Activated T-cell treated with anti-CD3 and anti-CD28 coated beads, Interleukin-2, amount 50 U/mL, for 1 hour (primary cell): ENCODE data around the gene NBDY.
"Not testable (repeated sequence)": the region's sequence is repeated elsewhere in the genome, so short reads cannot be mapped to it uniquely, and the experiment has no call there.

Experiments used
- DNase-seq: peaks from one replicate; pipeline ENCODE4 v3.0.0-alpha.2; 2020

The NBDY gene, protein sequence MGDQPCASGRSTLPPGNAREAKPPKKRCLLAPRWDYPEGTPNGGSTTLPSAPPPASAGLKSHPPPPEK

DNA sequence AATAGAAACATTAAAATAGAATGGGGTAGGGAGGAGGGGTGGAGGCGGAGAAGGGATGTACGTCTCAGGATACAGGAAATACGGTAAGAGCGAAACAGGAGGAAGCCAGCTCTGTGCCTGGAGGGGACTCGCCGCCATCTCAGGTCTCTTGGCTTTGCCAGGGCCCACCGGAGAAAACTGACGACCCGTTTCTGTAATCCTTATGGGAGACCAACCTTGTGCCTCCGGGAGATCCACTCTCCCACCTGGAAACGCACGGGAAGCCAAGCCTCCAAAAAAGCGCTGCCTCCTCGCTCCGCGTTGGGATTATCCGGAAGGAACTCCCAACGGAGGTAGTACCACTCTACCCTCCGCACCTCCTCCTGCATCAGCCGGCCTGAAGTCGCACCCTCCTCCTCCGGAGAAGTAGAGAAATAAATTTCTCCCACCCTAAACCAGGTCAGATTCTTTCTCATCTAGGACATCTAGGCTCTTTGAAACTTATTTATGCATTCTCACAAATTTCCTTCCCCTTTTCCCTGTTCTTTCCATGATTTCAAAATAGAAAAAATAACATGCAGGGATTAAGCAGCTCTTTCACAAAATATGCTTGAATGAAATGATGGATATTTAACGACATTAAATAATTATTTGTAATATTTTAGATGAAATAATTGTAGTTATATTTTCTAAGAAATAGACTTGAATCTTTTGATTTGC is at the start of gene NBDY:
NBDY (plus strand) TSS at position 92 of the 699 bp plus-strand sequence; CDS start at position 203, 111 bp downstream.
- DNase-seq: peak; percentile 38

GRCh38 chrX:56704530-56704929 is 24.5 kb upstream of the NBDY start:
- not testable (repeated sequence) for DNase-seq

GRCh38 chrX:56726605-56727004 is 2.4 kb upstream of the NBDY start:
- no peak for DNase-seq

DNA sequence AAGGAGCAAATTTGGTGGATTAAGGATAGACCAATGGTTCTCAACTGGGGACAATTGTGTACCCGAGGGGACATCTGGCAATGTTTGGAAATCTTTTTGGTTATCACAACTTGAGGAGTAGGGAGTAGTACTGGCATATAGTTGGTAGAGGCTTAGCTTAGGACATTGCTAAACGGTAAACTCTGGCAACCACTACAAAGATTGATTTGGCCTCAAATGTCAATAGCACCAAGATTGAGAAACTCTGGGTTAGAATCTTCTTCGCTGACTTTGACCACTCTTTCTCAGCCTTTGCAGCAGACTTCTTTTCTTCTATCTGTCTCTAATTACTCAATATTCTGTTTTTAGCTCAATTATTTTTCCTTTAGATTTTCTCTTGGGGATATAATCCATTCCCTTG is 1.5 kb upstream of the NBDY start:
- DNase-seq: no peak

DNA sequence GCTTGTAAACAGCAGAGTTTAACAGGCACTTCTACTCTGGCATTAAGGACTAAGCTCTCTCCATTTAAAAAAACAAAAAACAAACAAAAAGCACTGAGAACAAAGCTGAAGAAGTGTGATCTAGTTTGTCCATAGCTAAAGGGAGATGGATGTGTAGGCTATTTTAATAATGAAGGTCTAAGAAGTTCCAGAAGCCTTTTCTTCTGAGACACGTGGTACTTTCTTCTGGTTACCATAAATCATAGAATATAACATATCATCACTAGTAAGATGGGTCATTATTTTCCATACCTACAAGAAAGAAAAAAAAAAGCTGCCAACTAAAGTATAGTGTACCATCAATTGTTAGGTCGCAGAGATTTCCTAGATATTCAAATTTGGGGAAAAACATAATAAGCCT is 722 bp upstream of the NBDY start:
- DNase-seq: no peak

DNA sequence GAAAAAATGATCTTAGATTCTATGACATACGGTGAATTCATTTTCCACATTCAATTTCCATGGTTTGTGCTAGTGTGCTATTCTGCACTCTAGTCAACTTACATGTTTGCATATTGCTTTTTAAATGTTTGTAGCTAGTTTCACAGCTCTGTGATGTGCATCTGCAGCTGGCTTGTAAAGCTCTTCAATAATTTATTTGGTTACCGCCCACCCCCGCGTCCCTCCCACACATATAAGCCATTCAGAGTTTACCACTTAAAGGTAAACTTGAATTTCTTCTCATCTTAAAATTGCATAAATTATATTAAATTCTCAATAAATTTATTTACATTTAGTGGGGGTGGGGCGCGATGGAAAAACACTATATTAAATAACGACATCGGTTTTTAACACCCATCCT is 291 bp upstream of the NBDY start:
- DNase-seq: peak; percentile 25

DNA sequence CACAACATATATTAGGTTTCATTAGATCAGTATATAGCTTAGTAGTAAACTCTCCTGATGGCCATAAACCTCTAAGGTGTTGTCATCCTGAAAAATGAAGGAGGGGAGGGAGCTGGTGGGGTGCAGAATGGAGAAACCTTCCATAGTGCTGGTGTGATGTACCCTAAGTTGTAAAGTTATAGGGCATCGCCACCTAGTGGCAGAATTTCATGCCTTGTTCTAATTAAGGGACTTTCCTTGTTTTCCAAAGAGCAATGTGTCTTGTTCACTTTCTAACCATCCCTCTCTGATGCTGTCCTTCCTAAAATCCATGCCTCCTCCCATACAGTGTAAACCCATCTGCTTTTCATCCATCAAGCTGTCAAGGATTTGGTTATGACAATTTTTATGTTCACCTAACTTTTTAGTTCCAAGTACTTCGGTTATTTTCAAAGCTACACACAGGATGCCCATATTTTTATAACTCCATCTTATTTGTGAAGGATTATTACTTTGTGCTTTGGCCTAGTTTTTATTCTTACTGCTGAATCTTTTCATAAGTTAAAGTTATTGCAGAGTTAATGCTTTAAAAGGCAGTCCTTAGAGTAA is 4.5 kb downstream of the NBDY start:
- DNase-seq: peak; percentile 27

DNA sequence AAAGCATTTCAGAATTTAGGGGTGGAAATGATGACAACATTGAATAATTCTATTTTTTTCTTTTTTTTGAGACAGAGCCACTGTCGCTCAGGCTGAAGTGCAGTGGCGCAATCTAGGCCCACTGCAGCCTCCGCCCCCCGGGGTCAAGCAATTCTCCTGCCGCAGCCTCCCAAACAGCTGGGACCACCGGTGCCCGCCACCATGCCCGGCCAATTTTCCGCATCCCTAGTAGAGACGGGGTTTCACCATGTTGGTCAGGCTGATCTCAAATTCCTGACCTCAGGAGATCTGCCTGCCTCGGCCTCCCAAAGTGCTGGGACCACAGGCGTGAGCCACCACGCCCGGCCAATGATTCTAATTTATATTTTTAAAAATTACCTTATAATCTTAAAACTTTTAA is 7.2 kb downstream of the NBDY start:
- DNase-seq: no peak

DNA sequence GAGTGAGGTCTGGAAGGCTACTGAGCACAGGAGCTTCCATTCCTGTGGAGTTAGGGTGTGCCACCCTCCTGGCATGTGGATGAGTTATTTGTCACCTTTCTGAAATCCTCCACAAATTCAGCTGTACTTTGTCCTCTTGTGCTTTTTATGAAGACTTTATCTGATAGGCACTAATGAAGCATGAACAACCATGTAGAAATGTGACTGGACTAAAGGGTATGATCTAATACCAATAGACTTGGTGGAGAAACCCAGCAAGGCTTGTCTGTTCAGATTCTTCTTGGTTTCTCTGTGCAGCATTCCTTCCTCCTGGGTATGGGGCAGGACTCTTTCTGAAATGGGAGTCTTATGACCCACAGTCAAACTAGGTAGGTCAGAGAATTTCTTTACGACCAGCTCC is 9.6 kb downstream of the NBDY start:
- no peak for DNase-seq

- DNase-seq: no peak
Measured at GRCh38 chrX:56744996-56745395, 16.0 kb downstream of the NBDY start.

- DNase-seq: no peak
Measured at GRCh38 chrX:56746996-56747395, 18.0 kb downstream of the NBDY start.

GRCh38 chrX:56751071-56751470 is 22.0 kb downstream of the NBDY start:
- DNase-seq: no peak

DNA sequence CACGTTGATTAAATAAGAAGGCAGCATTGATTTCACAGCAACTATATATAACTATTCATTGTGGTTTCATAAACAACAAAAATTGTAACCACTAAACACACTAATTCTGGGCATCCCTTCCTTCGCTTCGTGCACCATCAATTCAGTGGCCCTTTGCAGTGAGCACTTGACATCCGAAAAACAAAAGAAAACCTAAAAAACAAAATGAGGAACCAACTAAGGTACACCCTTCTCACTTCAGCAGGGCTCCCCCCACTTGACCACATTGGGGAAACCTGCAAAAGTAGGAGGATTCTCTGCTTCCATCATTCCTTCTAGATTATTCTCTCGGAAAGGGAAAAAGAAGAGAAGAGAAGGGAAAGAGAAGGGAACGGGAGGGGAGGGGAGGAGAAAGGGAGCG is 28.3 kb downstream of the NBDY start:
- no peak for DNase-seq

GRCh38 chrX:56758456-56758855 is 29.4 kb downstream of the NBDY start:
- DNase-seq: no peak

DNA sequence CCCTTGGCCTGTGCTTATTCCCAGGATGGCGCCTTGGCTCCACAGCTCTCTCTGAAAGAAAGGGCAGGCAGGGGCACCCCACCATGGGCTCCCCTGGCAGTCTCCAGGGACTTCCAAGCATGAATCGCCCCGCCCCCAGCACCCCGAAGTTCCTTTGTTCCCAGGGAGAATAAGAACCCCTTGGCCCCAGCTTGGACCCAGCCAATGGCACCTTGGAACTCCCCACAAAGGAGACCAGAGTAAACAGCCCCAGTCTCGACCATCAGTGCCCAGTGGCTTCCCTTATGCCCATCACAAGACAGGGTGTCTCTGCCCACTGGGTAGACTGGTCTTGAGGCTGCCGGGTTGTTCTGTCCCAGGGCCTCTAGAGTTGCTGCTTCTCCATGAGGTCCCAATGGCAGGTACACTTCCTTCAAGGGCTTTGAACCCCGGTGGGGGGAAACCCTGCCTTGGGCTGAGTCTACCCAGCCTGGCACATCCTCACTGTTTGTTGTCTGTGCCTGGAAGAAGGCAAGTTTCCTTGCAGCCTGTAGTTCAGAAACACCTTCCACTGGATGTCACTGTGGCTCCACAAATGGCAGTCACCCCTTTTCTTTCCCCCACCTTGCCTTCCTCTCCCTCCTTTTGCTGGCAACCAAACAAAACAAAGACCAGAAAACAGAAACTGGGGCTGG is 30.8 kb downstream of the NBDY start:
- DNase-seq: peak; percentile 20

- DNase-seq: not testable (repeated sequence)
Measured at GRCh38 chrX:56760410-56761124, 31.5 kb downstream of the NBDY start.

DNA sequence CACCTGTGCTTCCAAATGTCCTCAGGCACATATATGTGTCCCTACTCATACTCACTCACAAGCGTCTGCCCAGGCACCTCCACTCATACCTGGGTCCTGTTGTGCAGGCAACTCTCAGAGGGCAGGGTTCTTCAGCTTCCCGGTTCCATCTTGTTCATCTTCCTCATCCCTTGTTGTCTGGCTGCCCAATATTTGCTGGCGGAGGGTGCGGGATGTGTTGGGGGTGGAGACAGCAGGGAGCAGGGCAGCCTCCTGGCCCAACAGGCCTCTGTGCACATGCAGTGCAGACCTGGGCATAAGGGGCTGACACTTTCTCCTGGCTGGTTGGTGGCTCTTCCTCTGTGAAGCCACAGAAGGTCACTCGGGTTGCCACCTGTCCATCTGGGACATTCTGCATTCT is 32.1 kb downstream of the NBDY start:
- DNase-seq: no peak

DNA sequence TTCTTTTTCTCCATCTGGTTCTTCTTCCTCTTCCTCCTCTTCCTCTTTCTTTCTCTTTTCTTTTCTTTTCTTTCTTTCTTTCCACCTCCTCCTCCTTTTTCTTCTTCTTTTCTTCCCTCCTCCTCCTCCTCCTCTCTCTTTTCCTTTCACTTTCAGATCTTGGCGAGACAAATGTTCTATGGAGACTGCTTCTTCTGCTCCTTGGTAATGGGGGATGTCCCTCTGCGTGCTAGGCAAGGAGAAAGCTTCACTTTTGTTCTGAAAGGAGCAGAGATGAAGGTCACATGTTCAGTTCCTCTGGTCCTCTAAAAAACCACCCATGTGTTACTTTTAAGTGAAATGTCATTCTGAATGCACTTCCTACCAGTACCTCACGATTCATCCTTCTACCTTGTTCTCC is 33.2 kb downstream of the NBDY start:
- no peak for DNase-seq

GRCh38 chrX:56762707-56763555 is 33.9 kb downstream of the NBDY start:
- no peak for DNase-seq

- peak; percentile 79 for DNase-seq
Measured at GRCh38 chrX:56763556-56764152, 34.6 kb downstream of the NBDY start.

DNA sequence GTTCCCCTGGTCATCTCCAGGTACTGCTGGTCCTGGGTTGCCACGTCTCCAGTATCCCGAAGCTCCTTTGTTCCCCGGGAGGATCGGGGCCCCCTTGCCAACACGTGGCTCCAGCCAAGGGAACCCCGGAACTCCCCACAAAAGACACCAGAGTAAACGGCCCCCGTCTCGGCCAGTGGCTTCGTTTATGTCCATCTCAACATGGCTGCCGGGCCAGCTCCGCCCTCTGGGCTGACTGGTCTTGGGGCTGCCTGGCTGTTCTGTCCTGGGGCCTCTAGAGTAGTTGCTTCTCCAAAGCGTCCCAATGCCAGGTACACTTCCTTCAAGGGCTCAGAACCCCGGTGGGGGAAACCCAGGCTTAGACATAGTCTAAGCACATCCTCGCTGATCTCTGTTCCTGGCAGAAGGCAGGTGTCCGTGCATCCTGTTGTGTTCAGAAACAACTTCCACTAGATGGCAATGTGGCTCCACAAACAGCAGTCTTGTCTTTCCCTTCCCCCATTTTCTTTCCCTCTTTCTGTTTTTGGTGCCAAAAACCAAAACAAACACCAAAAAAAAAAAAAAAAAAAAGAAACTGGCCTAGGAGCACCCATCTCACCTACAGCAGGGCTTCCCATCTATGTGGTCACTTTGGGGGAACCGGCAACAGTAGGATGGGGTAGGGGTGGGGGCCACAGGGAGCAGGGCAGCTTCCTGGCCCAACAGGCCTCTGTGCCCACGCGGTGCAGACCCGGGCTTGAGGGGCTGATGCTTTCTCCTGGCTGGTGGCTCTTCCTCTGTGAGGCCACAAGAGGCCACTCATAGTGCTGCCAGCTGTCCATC is 35.3 kb downstream of the NBDY start:
- peak; percentile 76 for DNase-seq
